ACC112 (cell line): Measurements from ENCODE around the gene CRYL1.

Experiments
- H2AFZ ChIP-seq: fragments of 200-600 bp; sonication (generic); one replicate; pipeline ENCODE4 v1.6.0; 2017; ENCODE audit warnings: antibody characterized with exemption, low read length; ENCODE audit not compliant: unreplicated experiment
- H3K27ac ChIP-seq: fragments of 200-600 bp; sonication (generic); 2 replicates; pipeline ENCODE4 v1.5.1; 2014; ENCODE audit warnings: low read depth, mild to moderate bottlenecking, antibody characterized with exemption, low read length, moderate library complexity
- H3K27me3 ChIP-seq: fragments of 200-600 bp; sonication (generic); 2 replicates; pipeline ENCODE4 v1.6.1; 2014; ENCODE audit warnings: mild to moderate bottlenecking, antibody characterized with exemption, low read length, moderate library complexity, mixed read lengths; ENCODE audit not compliant: insufficient read depth
- H3K36me3 ChIP-seq: fragments of 200-600 bp; sonication (generic); 2 replicates; pipeline ENCODE4 v1.6.1; 2016; ENCODE audit warnings: mild to moderate bottlenecking, antibody characterized with exemption, low read length, moderate library complexity, mixed read lengths; ENCODE audit not compliant: insufficient read depth
- H3K4me1 ChIP-seq: fragments of 200-600 bp; sonication (generic); one replicate; pipeline ENCODE4 v1.6.1; 2016; ENCODE audit warnings: low read length, mixed read lengths; ENCODE audit not compliant: insufficient read depth, unreplicated experiment, control insufficient read depth
- H3K4me3 ChIP-seq: fragments of 200-600 bp; sonication (generic); 2 replicates; pipeline ENCODE4 v1.5.1; 2014; ENCODE audit warnings: mild to moderate bottlenecking, low read depth, low read length
- H3K79me2 ChIP-seq: fragments of 200-600 bp; sonication (generic); one replicate; pipeline ENCODE4 v1.6.0; 2016; ENCODE audit warnings: low read length; ENCODE audit not compliant: control insufficient read depth, unreplicated experiment, insufficient read depth

Gene CRYL1

GRCh38 chr13:20448470-20448869, 77.2 kb downstream of the CRYL1 start:
- H3K79me2 ChIP-seq, result no peaks in the 10 kb centered on the region
- H3K4me1 ChIP-seq, result no peaks in the 10 kb centered on the region
- H3K27me3 ChIP-seq, result no peaks in the 10 kb centered on the region
- H2AFZ ChIP-seq, result no peak overlapping the region
- H3K36me3 ChIP-seq, result peaks cover 3% of the 10 kb centered on the region; the same call in 1 of the 2 replicates
- H3K27ac ChIP-seq, result no peak overlapping the region
- no peak overlapping the region for H3K4me3 ChIP-seq

GRCh38 chr13:20446900-20447299, 78.8 kb downstream of the CRYL1 start:
- H3K4me3 ChIP-seq, result no peak overlapping the region
- no peak overlapping the region for H3K27ac ChIP-seq
- H2AFZ ChIP-seq, result no peak overlapping the region
- H3K4me1 ChIP-seq, result no peaks in the 10 kb centered on the region
- H3K36me3 ChIP-seq, result peaks cover 3% of the 10 kb centered on the region; the same call in 1 of the 2 replicates
- no peaks in the 10 kb centered on the region for H3K27me3 ChIP-seq
- H3K79me2 ChIP-seq, result no peaks in the 10 kb centered on the region

GRCh38 chr13:20446405-20446804, 79.3 kb downstream of the CRYL1 start:
- Histone ChIP-seq H2AFZ (no peak overlapping the region), H3K4me1 (no peaks in the 10 kb centered on the region), H3K79me2 (no peaks in the 10 kb centered on the region), H3K36me3 (peaks cover 3% of the 10 kb centered on the region; the same call in 1 of the 2 replicates), H3K4me3 (no peak overlapping the region), H3K27ac (no peak overlapping the region), H3K27me3 (no peaks in the 10 kb centered on the region)

GRCh38 chr13:20442798-20443381, 82.8 kb downstream of the CRYL1 start:
- Histone ChIP-seq H2AFZ (no peak overlapping the region), H3K4me3 (no peak overlapping the region)

GRCh38 chr13:20442375-20442774, 83.3 kb downstream of the CRYL1 start:
- H3K27ac ChIP-seq, result no peak overlapping the region
- no peaks in the 10 kb centered on the region for H3K27me3 ChIP-seq
- H3K4me1 ChIP-seq, result no peaks in the 10 kb centered on the region
- H3K79me2 ChIP-seq, result no peaks in the 10 kb centered on the region
- no peak overlapping the region for H3K4me3 ChIP-seq
- H3K36me3 ChIP-seq, result peaks cover 3% of the 10 kb centered on the region; the same call in 1 of the 2 replicates
- H2AFZ ChIP-seq, result no peak overlapping the region

More at GRCh38 chr13:20442798-20443381, 82.8 kb downstream of the CRYL1 start:
- no peaks in the 10 kb centered on the region for H3K27me3 ChIP-seq
- no peak overlapping the region for H3K27ac ChIP-seq
- no peaks in the 10 kb centered on the region for H3K4me1 ChIP-seq
- no peaks in the 10 kb centered on the region for H3K79me2 ChIP-seq
- H3K36me3 ChIP-seq, result peaks cover 3% of the 10 kb centered on the region; the same call in 1 of the 2 replicates

GRCh38 chr13:20441879-20442278, 83.8 kb downstream of the CRYL1 start:
- Histone ChIP-seq H3K4me1 (no peaks in the 10 kb centered on the region), H3K4me3 (no peak overlapping the region), H3K27me3 (no peaks in the 10 kb centered on the region), H3K79me2 (no peaks in the 10 kb centered on the region), H2AFZ (no peak overlapping the region), H3K27ac (no peak overlapping the region), H3K36me3 (peaks cover 3% of the 10 kb centered on the region; the same call in 1 of the 2 replicates)

- Histone ChIP-seq H2AFZ (no peak overlapping the region), H3K36me3 (peaks cover 3% of the 10 kb centered on the region; the same call in 1 of the 2 replicates), H3K27me3 (no peaks in the 10 kb centered on the region), H3K4me3 (no peak overlapping the region), H3K4me1 (no peaks in the 10 kb centered on the region), H3K27ac (no peak overlapping the region), H3K79me2 (no peaks in the 10 kb centered on the region)
These were observed 84.6 kb downstream of the CRYL1 start for GRCh38 chr13:20441056-20441455.

GRCh38 chr13:20439261-20439660, 86.4 kb downstream of the CRYL1 start:
- no peaks in the 10 kb centered on the region for H3K79me2 ChIP-seq
- H3K27me3 ChIP-seq, result no peaks in the 10 kb centered on the region
- no peak overlapping the region for H2AFZ ChIP-seq
- no peaks in the 10 kb centered on the region for H3K4me1 ChIP-seq
- H3K36me3 ChIP-seq, result no peaks in the 10 kb centered on the region
- no peak overlapping the region for H3K4me3 ChIP-seq
- H3K27ac ChIP-seq, result no peak overlapping the region

- no peaks in the 10 kb centered on the region for H3K4me1 ChIP-seq
- no peak overlapping the region for H3K4me3 ChIP-seq
- H3K36me3 ChIP-seq, result no peaks in the 10 kb centered on the region
- no peaks in the 10 kb centered on the region for H3K79me2 ChIP-seq
- H3K27me3 ChIP-seq, result no peaks in the 10 kb centered on the region
- no peak overlapping the region for H3K27ac ChIP-seq
- no peak overlapping the region for H2AFZ ChIP-seq
These were observed 86.9 kb downstream of the CRYL1 start for GRCh38 chr13:20438801-20439200.

- Histone ChIP-seq H3K4me1 (no peaks in the 10 kb centered on the region), H3K36me3 (no peaks in the 10 kb centered on the region), H3K27me3 (no peaks in the 10 kb centered on the region), H3K79me2 (no peaks in the 10 kb centered on the region), H2AFZ (no peak overlapping the region), H3K4me3 (no peak overlapping the region), H3K27ac (no peak overlapping the region)
These were observed 89.2 kb downstream of the CRYL1 start for GRCh38 chr13:20436505-20436904.

GRCh38 chr13:20435616-20436368, 89.9 kb downstream of the CRYL1 start:
- Histone ChIP-seq H3K4me1 (no peaks in the 10 kb centered on the region), H3K27ac (no peak overlapping the region), H3K27me3 (no peaks in the 10 kb centered on the region), H2AFZ (no peak overlapping the region), H3K36me3 (no peaks in the 10 kb centered on the region), H3K79me2 (no peaks in the 10 kb centered on the region), H3K4me3 (no peak overlapping the region)
